HL-60 (cell line): ENCODE measurements around the gene EVC.

Experiments used
- POLR2AphosphoS5 ChIP-seq: IDR thresholded peaks from 2 replicates; pipeline ENCODE4 v1.6.1; 2012; ENCODE audit warnings: low read depth
- TF ChIP-seq, protein P1 (sequence below): IDR thresholded peaks from one replicate; pipeline ENCODE4 v1.5.1; 2011; ENCODE audit warnings: low read length, control low read depth, inconsistent platforms; ENCODE audit not compliant: insufficient read depth
- TF ChIP-seq, protein P2 (sequence below): IDR thresholded peaks from 2 replicates; pipeline ENCODE4 v1.6.1; 2012; ENCODE audit warnings: low read depth; ENCODE audit not compliant: insufficient replicate concordance

DNA sequence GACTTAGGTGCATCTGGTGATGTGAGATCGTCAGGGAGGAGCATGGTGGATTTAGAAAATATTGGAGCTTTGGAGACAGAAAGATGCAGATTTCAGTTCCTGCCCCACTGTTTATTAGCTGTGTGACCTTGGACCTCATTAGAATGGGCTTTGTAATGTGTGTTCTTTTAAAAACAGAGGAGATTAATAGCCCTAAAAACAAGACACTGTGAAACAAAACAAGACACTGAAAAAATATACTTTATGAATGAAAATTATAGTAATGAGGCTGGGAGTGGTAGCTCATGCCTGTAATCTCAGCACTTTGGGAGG is 79.5 kb downstream of the EVC start:
- TF ChIP-seq, protein P1, sequence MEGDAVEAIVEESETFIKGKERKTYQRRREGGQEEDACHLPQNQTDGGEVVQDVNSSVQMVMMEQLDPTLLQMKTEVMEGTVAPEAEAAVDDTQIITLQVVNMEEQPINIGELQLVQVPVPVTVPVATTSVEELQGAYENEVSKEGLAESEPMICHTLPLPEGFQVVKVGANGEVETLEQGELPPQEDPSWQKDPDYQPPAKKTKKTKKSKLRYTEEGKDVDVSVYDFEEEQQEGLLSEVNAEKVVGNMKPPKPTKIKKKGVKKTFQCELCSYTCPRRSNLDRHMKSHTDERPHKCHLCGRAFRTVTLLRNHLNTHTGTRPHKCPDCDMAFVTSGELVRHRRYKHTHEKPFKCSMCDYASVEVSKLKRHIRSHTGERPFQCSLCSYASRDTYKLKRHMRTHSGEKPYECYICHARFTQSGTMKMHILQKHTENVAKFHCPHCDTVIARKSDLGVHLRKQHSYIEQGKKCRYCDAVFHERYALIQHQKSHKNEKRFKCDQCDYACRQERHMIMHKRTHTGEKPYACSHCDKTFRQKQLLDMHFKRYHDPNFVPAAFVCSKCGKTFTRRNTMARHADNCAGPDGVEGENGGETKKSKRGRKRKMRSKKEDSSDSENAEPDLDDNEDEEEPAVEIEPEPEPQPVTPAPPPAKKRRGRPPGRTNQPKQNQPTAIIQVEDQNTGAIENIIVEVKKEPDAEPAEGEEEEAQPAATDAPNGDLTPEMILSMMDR: no peak
- TF ChIP-seq, protein P2, sequence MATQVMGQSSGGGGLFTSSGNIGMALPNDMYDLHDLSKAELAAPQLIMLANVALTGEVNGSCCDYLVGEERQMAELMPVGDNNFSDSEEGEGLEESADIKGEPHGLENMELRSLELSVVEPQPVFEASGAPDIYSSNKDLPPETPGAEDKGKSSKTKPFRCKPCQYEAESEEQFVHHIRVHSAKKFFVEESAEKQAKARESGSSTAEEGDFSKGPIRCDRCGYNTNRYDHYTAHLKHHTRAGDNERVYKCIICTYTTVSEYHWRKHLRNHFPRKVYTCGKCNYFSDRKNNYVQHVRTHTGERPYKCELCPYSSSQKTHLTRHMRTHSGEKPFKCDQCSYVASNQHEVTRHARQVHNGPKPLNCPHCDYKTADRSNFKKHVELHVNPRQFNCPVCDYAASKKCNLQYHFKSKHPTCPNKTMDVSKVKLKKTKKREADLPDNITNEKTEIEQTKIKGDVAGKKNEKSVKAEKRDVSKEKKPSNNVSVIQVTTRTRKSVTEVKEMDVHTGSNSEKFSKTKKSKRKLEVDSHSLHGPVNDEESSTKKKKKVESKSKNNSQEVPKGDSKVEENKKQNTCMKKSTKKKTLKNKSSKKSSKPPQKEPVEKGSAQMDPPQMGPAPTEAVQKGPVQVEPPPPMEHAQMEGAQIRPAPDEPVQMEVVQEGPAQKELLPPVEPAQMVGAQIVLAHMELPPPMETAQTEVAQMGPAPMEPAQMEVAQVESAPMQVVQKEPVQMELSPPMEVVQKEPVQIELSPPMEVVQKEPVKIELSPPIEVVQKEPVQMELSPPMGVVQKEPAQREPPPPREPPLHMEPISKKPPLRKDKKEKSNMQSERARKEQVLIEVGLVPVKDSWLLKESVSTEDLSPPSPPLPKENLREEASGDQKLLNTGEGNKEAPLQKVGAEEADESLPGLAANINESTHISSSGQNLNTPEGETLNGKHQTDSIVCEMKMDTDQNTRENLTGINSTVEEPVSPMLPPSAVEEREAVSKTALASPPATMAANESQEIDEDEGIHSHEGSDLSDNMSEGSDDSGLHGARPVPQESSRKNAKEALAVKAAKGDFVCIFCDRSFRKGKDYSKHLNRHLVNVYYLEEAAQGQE: no peak
- TF ChIP-seq POLR2AphosphoS5: no peak
